Neural progenitor cell (in vitro differentiated cells): ENCODE data around the gene SPOCK1.

Experiments
- CTCF ChIP-seq: fragments of 200-600 bp; sonication (generic); IDR thresholded peaks from 2 replicates; pipeline ENCODE4 v1.5.1; 2017; ENCODE audit warnings: antibody characterized with exemption, mild to moderate bottlenecking
- EZH2 ChIP-seq: fragments of 200-600 bp; sonication (generic); IDR thresholded peaks from 2 replicates; pipeline ENCODE4 v1.6.1; 2017; ENCODE audit warnings: antibody characterized with exemption, mild to moderate bottlenecking, moderate library complexity

- TF ChIP-seq CTCF (no peak), EZH2 (no peak)
Measured at GRCh38 chr5:137263371-137264005, 235.6 kb downstream of the SPOCK1 start.
